Neuronal stem cell (in vitro differentiated cells): ENCODE measurements around the gene SYT1.

Source experiments
- DNase-seq: peaks from one replicate; pipeline ENCODE4 v3.0.0-alpha.2; 2013; ENCODE audit warnings: low spot score
- H2AFZ ChIP-seq: one replicate; pipeline ENCODE4 v1.6.1; 2013; ENCODE audit warnings: mild to moderate bottlenecking, low read length, inconsistent platforms
- H2AK5ac ChIP-seq: 2 replicates; pipeline ENCODE4 v1.6.1; 2013; ENCODE audit warnings: low read depth, mild to moderate bottlenecking, inconsistent platforms, low read length, moderate library complexity, mixed read lengths
- H2BK120ac ChIP-seq: 2 replicates; pipeline ENCODE4 v1.6.1; 2013; ENCODE audit warnings: low read depth, mild to moderate bottlenecking, inconsistent platforms, low read length, moderate library complexity, mixed read lengths
- H2BK12ac ChIP-seq: one replicate; pipeline ENCODE4 v1.6.1; 2013; ENCODE audit warnings: low read length, inconsistent platforms
- H2BK15ac ChIP-seq: 2 replicates; pipeline ENCODE4 v1.6.1; 2013; ENCODE audit warnings: mild to moderate bottlenecking, low read length, inconsistent platforms, mixed read lengths
- H2BK5ac ChIP-seq: one replicate; pipeline ENCODE4 v1.6.1; 2013; ENCODE audit warnings: inconsistent platforms, mild to moderate bottlenecking, low read length, moderate library complexity
- H3K14ac ChIP-seq: one replicate; pipeline ENCODE4 v1.6.1; 2013; ENCODE audit warnings: low read length, inconsistent platforms
- H3K18ac ChIP-seq: 2 replicates; pipeline ENCODE4 v1.6.1; 2013; ENCODE audit warnings: low read length, inconsistent platforms
- H3K23ac ChIP-seq: 2 replicates; pipeline ENCODE4 v1.6.1; 2013; ENCODE audit warnings: low read depth, mild to moderate bottlenecking, mixed read lengths, low read length, inconsistent platforms; ENCODE audit not compliant: poor library complexity
- H3K27ac ChIP-seq: replicated peaks from 3 replicates; pipeline ENCODE4 v1.5.1; 2013; ENCODE audit warnings: low read length, inconsistent platforms
- H3K27me3 ChIP-seq, 3 experiments: 2 replicates each; pipeline ENCODE4 v1.6.1; 2013; ENCODE audit warnings: low read length in 3 of 3, mild to moderate bottlenecking in 2 of 3, inconsistent platforms in 1 of 3, low read depth in 1 of 3, mixed read lengths in 1 of 3, moderate library complexity in 1 of 3; ENCODE audit not compliant: control insufficient read depth in 3 of 3, insufficient read depth in 3 of 3
- H3K36me3 ChIP-seq, 2 donors: replicated peaks in 1 of 2; 2 replicates each; pipeline ENCODE4 v1.6.1; 2013; ENCODE audit warnings: low read length in 2 of 2; ENCODE audit not compliant: control insufficient read depth in 2 of 2, insufficient read depth in 2 of 2
- H3K4ac ChIP-seq: 2 replicates; pipeline ENCODE4 v1.6.1; 2013; ENCODE audit warnings: inconsistent platforms, mild to moderate bottlenecking, low read length, moderate library complexity
- H3K4me1 ChIP-seq, 2 donors: 1 replicate in 1 of 2; 2 replicates in 1 of 2; pipeline ENCODE4 v1.6.1; 2013; ENCODE audit warnings: low read length in 2 of 2, low read depth in 1 of 2; ENCODE audit not compliant: control insufficient read depth in 2 of 2, insufficient read depth in 1 of 2
- H3K4me2 ChIP-seq: one replicate; pipeline ENCODE4 v1.6.1; 2013; ENCODE audit warnings: mild to moderate bottlenecking, low read length, inconsistent platforms; ENCODE audit not compliant: insufficient read depth, poor library complexity, severe bottlenecking
- H3K4me3 ChIP-seq, 2 donors: 2 replicates each; pipeline ENCODE4 v1.5.1; 2013; ENCODE audit warnings: low read length in 2 of 2, mild to moderate bottlenecking in 2 of 2, inconsistent platforms in 1 of 2, moderate library complexity in 1 of 2
- H3K79me1 ChIP-seq: one replicate; pipeline ENCODE4 v1.6.1; 2013; ENCODE audit warnings: low read depth, mild to moderate bottlenecking, inconsistent platforms, low read length, moderate library complexity
- H3K9ac ChIP-seq: one replicate; pipeline ENCODE4 v1.6.1; 2013; ENCODE audit warnings: mild to moderate bottlenecking, low read depth, low read length, inconsistent platforms; ENCODE audit not compliant: poor library complexity
- H3K9me3 ChIP-seq, 2 donors: replicated peaks in 1 of 2; 2 replicates each; pipeline versions ENCODE3 to v1.6.1; 2013; ENCODE audit warnings: low read length in 2 of 2, mild to moderate bottlenecking in 2 of 2, inconsistent platforms in 1 of 2, low read depth in 1 of 2, mixed read lengths in 1 of 2, moderate library complexity in 1 of 2; ENCODE audit not compliant: control insufficient read depth in 2 of 2, insufficient read depth in 1 of 2
- H4K8ac ChIP-seq: one replicate; pipeline ENCODE4 v1.6.1; 2013; ENCODE audit warnings: low read depth, mild to moderate bottlenecking, inconsistent platforms, low read length, moderate library complexity
- H4K91ac ChIP-seq: one replicate; pipeline ENCODE4 v1.6.1; 2013; ENCODE audit warnings: low read length, low read depth, mild to moderate bottlenecking, inconsistent platforms; ENCODE audit not compliant: poor library complexity
- WGBS, 2 donors: extraction: QIAGEN DNeasy Blood & Tissue Kit; methylation state at CpG; one replicate each; pipeline ENCODE4 v1.1.7; 2013; ENCODE audit warnings: missing lambda C conversion rate in 2 of 2, mixed read lengths in 1 of 2; ENCODE audit not compliant: insufficient read length in 2 of 2, insufficient replicate concordance in 1 of 2; ENCODE audit errors: extremely low coverage in 2 of 2; 5-methylcytosine and 5-hydroxymethylcytosine counted together

Gene SYT1

GRCh38 chr12:79174626-79175025 lies 310.1 kb downstream of the SYT1 start:
- no CpG with 5 or more reads among the region's 1 CpG for WGBS, 2 donors
- Histone ChIP-seq H2BK15ac (no peak overlapping the region), H2BK120ac (no peak overlapping the region), H3K18ac (no peak overlapping the region), H3K4me2 (no peak overlapping the region), H2BK5ac (no peak overlapping the region), H3K27ac (no peak overlapping the region), H2AK5ac (no peak overlapping the region), H3K4me1 (no peaks in the 10 kb centered on the region), H3K79me1 (no peaks in the 10 kb centered on the region), H3K9me3 (peaks cover 0 to 4% of the 10 kb centered on the region in 2 donors), H3K4me3 (no peak overlapping the region), H2BK12ac (no peak overlapping the region), H4K8ac (no peak overlapping the region), H3K36me3 (no peaks in the 10 kb centered on the region), H3K27me3 (no peaks in the 10 kb centered on the region), H3K4ac (no peak overlapping the region), H3K14ac (no peak overlapping the region), H3K23ac (no peak overlapping the region), H2AFZ (no peak overlapping the region), H4K91ac (no peak overlapping the region), H3K9ac (no peak overlapping the region)
- no peak for DNase-seq

GRCh38 chr12:79183003-79183402 lies 318.4 kb downstream of the SYT1 start:
- Histone ChIP-seq H3K4me3 (no peak overlapping the region), H3K9ac (no peak overlapping the region), H3K9me3 (no peaks in the 10 kb centered on the region), H3K14ac (no peak overlapping the region), H3K23ac (no peak overlapping the region), H2BK120ac (no peak overlapping the region), H2AFZ (no peak overlapping the region), H3K4ac (no peak overlapping the region), H3K27me3 (no peaks in the 10 kb centered on the region), H3K27ac (no peak overlapping the region), H2BK5ac (no peak overlapping the region), H3K79me1 (no peaks in the 10 kb centered on the region), H2BK15ac (no peak overlapping the region), H4K8ac (no peak overlapping the region), H3K36me3 (no peaks in the 10 kb centered on the region), H4K91ac (no peak overlapping the region), H2BK12ac (no peak overlapping the region), H3K4me2 (no peak overlapping the region), H3K4me1 (peaks cover 1 to 7% of the 10 kb centered on the region in 2 donors), H3K18ac (no peak overlapping the region), H2AK5ac (no peak overlapping the region)
- no CpG with 5 or more reads among the region's 2 CpGs for WGBS, 2 donors
- DNase-seq: no peak

DNA sequence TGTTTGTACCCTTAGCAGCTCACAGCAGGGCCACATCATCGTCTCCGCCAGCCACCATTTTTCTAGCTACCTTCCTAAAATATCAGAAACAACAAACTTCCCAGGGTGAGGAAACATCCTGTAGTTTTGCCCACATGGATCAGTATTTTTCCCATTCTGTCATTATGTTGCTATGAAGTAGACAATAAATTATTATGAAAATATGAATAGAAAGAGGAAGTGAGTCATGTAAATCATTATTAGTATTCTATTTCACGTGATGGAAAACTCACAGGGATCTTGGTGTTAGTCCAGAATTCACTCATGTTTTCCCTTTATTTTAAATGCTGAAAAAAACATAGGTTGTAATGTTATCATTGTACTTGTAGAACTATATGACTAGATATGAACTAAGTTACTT lies 319.4 kb downstream of the SYT1 start:
- 100% methylated on average over 1 of the region's 3 CpGs; no CpG with 5 or more reads in 1 of the 2 donors for WGBS, 2 donors
- Histone ChIP-seq H4K8ac (no peak overlapping the region), H2BK120ac (no peak overlapping the region), H2BK12ac (no peak overlapping the region), H3K27ac (no peak overlapping the region), H3K9me3 (no peaks in the 10 kb centered on the region), H3K9ac (no peak overlapping the region), H3K4me3 (no peak overlapping the region), H3K14ac (no peak overlapping the region), H3K27me3 (no peaks in the 10 kb centered on the region), H2BK5ac (no peak overlapping the region), H3K4ac (no peak overlapping the region), H3K79me1 (no peaks in the 10 kb centered on the region), H2AK5ac (no peak overlapping the region), H3K18ac (no peak overlapping the region), H2AFZ (no peak overlapping the region), H3K4me1 (peaks cover 1 to 7% of the 10 kb centered on the region in 2 donors), H3K36me3 (no peaks in the 10 kb centered on the region), H4K91ac (no peak overlapping the region), H3K4me2 (no peak overlapping the region), H2BK15ac (no peak overlapping the region), H3K23ac (no peak overlapping the region)
- no peak for DNase-seq

DNA sequence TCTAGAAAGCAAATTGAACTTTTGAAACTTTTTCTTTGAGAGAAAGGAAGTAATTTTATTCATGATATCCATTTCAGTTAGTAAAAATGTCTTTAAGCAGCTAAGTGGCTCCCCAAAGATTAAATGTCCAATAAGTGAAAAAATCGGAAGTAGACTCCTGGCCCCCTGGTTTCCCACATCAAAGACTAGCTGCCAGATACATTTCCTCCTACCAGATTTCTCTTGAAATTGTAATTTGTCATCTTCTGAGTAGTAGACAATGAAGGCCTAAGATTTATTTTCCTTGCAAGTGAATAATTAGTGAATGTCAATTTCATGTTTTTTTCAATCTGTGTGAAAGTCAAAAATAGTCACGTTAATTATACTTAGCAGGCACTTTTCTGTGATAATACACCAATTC lies 321.9 kb downstream of the SYT1 start:
- H2BK15ac ChIP-seq: no peak overlapping the region
- H2AFZ ChIP-seq: no peak overlapping the region
- H2BK12ac ChIP-seq: no peak overlapping the region
- WGBS, 2 donors: no CpG with 5 or more reads among the region's 2 CpGs
- no peak overlapping the region for H3K23ac ChIP-seq
- no peaks in the 10 kb centered on the region for H3K36me3 ChIP-seq
- H3K9ac ChIP-seq: no peak overlapping the region
- peaks cover under 1 to 7% of the 10 kb centered on the region in 2 donors for H3K4me1 ChIP-seq
- no peak overlapping the region for H3K27ac ChIP-seq
- H3K27me3 ChIP-seq: no peaks in the 10 kb centered on the region
- H4K8ac ChIP-seq: no peak overlapping the region
- no peak overlapping the region for H3K4ac ChIP-seq
- H3K9me3 ChIP-seq: no peaks in the 10 kb centered on the region
- H3K4me3 ChIP-seq: no peak overlapping the region
- H2AK5ac ChIP-seq: no peak overlapping the region
- H3K79me1 ChIP-seq: no peaks in the 10 kb centered on the region
- no peak overlapping the region for H2BK5ac ChIP-seq
- H3K14ac ChIP-seq: no peak overlapping the region
- H3K4me2 ChIP-seq: no peak overlapping the region
- H3K18ac ChIP-seq: no peak overlapping the region
- no peak overlapping the region for H4K91ac ChIP-seq
- H2BK120ac ChIP-seq: no peak overlapping the region
- DNase-seq: no peak
